Epithelial cell of esophagus (primary cell): ENCODE measurements around the gene CERK.
"Not testable (repeated sequence)": the region's sequence is repeated elsewhere in the genome, so short reads cannot be mapped to it uniquely, and the experiment has no call there.

ENCODE experiments used
- DNase-seq: peaks from one replicate; pipeline ENCODE4 v3.0.0; 2010; ENCODE audit warnings: low read depth
- H3K4me3 ChIP-seq: 2 replicates; pipeline ENCODE4 v1.5.1; 2011; ENCODE audit warnings: mild to moderate bottlenecking, low read length, control low read depth
- CTCF ChIP-seq: IDR thresholded peaks from 2 replicates; pipeline ENCODE4 v1.5.1; 2011; ENCODE audit warnings: low read depth, mild to moderate bottlenecking, low read length, control low read depth, inconsistent platforms; ENCODE audit not compliant: insufficient read depth; ENCODE audit errors: missing control alignments

Gene CERK

DNA sequence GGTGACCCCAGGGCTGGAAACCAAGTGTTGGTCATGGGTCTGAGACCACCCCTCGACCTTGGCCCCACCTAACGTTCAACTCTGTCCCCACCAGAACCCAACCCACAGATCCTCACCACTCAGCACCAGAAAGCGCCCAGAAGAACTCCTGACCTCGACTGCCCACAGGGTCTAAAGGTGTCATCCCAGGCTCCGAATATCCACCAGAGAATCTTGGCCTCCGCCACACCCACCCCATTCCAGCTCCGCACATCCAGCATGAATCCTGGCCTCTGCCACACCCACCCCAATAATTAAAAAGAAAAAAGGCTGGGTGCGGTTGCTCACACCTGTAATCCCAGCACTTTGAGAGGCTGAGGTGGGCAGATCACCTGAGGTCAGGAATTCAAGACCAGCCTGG lies 1.3 kb downstream of the CERK start:
- DNase-seq = no peak
- no peak for TF ChIP-seq CTCF
- peak overlapping the region; percentile 56 for H3K4me3 ChIP-seq

DNA sequence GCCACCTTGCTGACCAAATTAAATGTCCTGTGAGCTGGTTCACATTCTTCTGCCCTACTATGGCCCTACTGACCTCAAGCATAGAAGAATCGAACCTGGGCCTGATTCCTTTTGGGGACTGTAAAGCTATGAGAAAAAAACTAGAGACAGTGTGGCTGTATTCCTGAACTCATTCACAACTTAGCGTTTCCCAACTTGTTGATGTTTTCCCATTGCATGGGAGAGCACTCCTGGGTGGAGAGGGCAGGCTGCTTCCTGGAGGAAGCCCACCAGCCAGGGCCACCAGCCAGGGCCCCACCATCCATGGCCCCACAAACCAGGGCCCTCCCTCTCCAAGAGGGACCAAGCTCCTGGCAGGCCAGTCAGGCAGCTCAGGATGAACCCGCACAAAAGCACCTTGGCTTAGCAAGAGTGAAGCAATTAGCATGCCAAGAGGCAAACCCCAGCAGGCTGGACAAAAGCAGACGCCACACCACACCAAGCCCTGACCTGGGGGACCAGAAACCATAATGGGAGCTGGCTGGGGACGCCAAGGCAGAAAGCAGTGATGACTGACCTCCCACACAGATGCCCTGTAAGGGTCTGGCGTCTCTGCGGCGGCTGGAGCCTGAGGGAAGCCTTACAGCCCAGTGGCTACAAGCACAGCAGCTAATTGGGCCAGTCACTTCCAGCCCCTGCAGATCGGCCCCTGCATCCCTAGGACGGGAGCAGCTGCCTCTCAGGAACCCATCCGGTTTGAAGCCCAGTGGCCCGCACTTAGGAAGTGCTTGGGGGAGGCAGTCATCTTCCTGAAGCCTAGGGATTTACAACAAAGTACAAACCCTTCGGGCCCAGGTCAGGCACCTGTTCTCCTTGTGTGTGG lies 2.1 kb downstream of the CERK start:
- TF ChIP-seq CTCF = no peak
- DNase-seq = no peak
- no peak overlapping the region for H3K4me3 ChIP-seq

- no peak overlapping the region for H3K4me3 ChIP-seq
- DNase-seq = no peak
- TF ChIP-seq CTCF = no peak
These were observed 3.1 kb downstream of the CERK start for GRCh38 chr22:46734830-46735453.

DNA sequence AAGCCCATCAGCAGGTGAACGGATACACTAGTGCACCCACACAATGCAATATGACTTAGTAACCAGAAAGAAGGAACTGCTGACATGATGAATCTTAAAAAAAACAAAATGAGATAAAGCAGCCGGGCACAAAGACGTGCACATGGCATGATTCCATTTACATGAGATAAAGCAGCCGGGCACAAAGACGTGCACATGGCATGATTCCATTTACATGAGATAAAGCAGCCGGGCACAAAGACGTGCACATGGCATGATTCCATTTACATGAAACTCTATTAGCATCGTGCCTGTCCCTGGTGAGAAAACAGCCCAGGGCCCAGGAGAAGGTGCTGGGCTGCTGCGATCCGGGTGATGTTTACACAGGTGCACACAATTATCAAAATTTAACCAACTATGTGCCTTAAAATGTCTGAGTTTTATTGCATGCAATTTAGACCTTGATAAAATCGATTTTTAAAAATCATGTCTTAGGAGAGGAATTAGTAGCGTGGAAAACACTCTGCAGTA lies 3.8 kb downstream of the CERK start:
- H3K4me3 ChIP-seq, DNase-seq: not testable (repeated sequence)

DNA sequence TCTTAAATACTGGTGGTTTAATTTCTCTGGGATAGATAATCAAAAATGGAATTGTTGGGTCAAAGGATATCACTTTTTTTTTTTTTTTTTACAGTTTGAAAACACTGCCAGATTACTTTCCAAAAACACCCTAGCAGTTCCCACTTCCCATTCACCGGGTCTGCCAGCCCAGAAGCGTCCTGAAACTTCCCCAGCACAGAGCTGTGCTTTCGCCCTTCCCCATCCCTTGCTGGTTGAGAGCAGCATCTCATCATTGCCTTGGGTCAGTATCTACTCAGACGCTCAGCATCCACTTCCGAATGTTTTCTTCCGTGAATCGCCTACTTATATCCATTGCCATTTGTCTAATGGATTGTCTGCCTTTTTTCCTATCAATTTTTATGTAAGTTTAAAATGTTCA lies 5.5 kb downstream of the CERK start:
- H3K4me3 ChIP-seq = no peak overlapping the region
- DNase-seq = no peak
- no peak for TF ChIP-seq CTCF

DNA sequence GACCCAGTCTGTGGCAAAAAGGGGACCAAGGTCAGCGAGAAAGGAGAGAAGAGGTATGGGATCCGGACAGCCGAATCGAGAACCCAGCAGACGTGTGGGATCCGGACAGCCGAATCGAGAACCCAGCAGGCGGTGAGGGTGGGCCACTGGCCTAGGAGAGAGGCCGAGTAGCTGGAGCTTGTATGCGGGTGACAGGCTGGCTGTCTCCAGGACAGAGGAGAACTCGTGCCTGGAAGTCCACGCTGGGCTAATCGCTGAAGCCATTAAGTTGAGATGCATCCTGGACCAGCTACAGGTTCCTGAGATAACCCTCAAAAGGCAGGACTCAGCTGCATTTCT lies 6.0 kb downstream of the CERK start:
- no peak for TF ChIP-seq CTCF
- no peak for DNase-seq
- H3K4me3 ChIP-seq = no peak overlapping the region

GRCh38 chr22:46731246-46732040 lies 6.6 kb downstream of the CERK start:
- no peak overlapping the region for H3K4me3 ChIP-seq
- peak; percentile 28 for DNase-seq
- TF ChIP-seq CTCF = no peak
